HG03558 (cell line): ENCODE results near the gene CDC7.
"Not testable (repeated sequence)": the region's sequence is repeated elsewhere in the genome, so short reads cannot be mapped to it uniquely, and the experiment has no call there.

ENCODE experiments used
- ATAC-seq: cut with Tn5 transposase; IDR thresholded peaks from one replicate; pipeline ENCODE4 v1.9.1; 2021; ENCODE audit warnings: moderate number of reproducible peaks; ENCODE audit not compliant: unreplicated experiment; ENCODE audit errors: extremely low read depth

Gene CDC7

GRCh38 chr1:91500756-91501522 lies at the start of gene CDC7:
Gene CDC7 (plus strand): TSS chr1:91500851. CDS start chr1:91501717, 866 bp downstream.
- peak; percentile 57 for ATAC-seq

GRCh38 chr1:91454136-91454535 lies 46.5 kb upstream of the CDC7 start:
- ATAC-seq, result no peak

GRCh38 chr1:91455334-91455733 lies 45.3 kb upstream of the CDC7 start:
- ATAC-seq, result no peak

- no peak for ATAC-seq
These were observed 44.8 kb upstream of the CDC7 start for GRCh38 chr1:91455896-91456295.

GRCh38 chr1:91465350-91465749 lies 35.3 kb upstream of the CDC7 start:
- not testable (repeated sequence) for ATAC-seq

GRCh38 chr1:91476533-91477217 lies 24.0 kb upstream of the CDC7 start:
- no peak for ATAC-seq

- ATAC-seq, result no peak
These were observed 13.2 kb upstream of the CDC7 start for GRCh38 chr1:91487469-91487868.

- no peak for ATAC-seq
These were observed 10.2 kb upstream of the CDC7 start for GRCh38 chr1:91490501-91490900.

GRCh38 chr1:91498035-91498434 lies 2.6 kb upstream of the CDC7 start:
- no peak for ATAC-seq

- no peak for ATAC-seq
These were observed 2.0 kb upstream of the CDC7 start for GRCh38 chr1:91498498-91499245.

GRCh38 chr1:91499346-91499745 lies 1.3 kb upstream of the CDC7 start:
- ATAC-seq, result no peak

- ATAC-seq, result peak; percentile 11
These were observed 521 bp upstream of the CDC7 start for GRCh38 chr1:91499904-91500755.

- ATAC-seq, result peak; percentile 5
These were observed 836 bp downstream of the CDC7 start for GRCh38 chr1:91501523-91501851.

- ATAC-seq, result no peak
These were observed 1.5 kb downstream of the CDC7 start for GRCh38 chr1:91501971-91502671.

- ATAC-seq, result no peak
These were observed 2.1 kb downstream of the CDC7 start for GRCh38 chr1:91502672-91503184.

GRCh38 chr1:91503332-91503900 lies 2.8 kb downstream of the CDC7 start:
- ATAC-seq, result no peak

- no peak for ATAC-seq
These were observed 3.4 kb downstream of the CDC7 start for GRCh38 chr1:91503975-91504530.

- no peak for ATAC-seq
These were observed 4.4 kb downstream of the CDC7 start for GRCh38 chr1:91505086-91505485.

GRCh38 chr1:91506071-91506470 lies 5.4 kb downstream of the CDC7 start:
- ATAC-seq, result no peak
